HG03135 (cell line): ENCODE results near the gene PLEKHA8.
"Not testable (repeated sequence)": the region's sequence is repeated elsewhere in the genome, so short reads cannot be mapped to it uniquely, and the experiment has no call there.

Experiments used
- ATAC-seq: cut with Tn5 transposase; IDR thresholded peaks from one replicate; pipeline ENCODE4 v1.9.1; 2021; ENCODE audit warnings: mild to moderate bottlenecking, moderate library complexity; ENCODE audit not compliant: unreplicated experiment

Gene PLEKHA8

DNA sequence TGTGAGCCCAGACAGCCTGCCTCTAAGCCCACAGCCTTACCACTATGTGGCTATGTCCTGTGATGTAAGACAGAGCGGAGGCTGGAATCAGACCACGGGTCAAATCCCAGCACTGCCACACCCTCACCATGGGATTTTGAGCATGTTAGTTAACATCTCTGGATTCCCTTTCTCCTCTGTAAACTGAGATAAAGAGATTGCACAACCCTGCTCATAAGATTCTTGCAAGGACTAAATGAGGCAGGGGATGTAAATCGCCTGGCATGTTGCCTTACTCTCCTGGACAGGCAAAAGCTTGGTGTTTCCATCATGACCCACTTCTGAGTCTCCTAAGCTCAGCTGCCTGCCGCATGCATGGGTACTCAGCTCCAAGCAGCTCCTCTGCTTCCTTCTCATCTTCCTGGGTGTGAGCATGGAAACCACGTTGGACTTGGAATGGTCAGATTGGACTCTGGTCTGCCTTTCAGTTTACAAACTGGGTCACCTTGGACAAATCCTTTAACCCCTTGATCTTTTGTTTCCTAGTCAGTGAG, 65.3 kb downstream of the PLEKHA8 start:
- no peak for ATAC-seq

DNA sequence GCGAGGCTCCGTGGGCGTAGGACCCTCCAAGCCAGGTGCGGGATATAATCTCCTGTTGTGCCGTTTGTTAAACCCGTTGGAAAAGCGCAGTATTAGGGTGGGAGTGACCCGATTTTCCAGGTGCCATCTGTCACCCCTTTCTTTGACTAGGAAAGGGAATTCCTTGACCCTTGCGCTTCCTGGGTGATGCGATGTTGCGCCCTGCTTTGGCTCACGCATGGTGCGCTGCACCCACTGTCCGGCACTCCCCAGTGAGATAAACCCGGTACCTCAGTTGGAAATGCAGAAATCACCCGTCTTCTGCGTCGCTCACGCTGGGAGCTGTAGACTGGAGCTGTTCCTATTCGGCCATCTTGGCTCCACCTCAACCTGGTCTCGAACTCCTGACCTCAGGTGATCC, 70.4 kb downstream of the PLEKHA8 start:
- not testable (repeated sequence) for ATAC-seq

DNA sequence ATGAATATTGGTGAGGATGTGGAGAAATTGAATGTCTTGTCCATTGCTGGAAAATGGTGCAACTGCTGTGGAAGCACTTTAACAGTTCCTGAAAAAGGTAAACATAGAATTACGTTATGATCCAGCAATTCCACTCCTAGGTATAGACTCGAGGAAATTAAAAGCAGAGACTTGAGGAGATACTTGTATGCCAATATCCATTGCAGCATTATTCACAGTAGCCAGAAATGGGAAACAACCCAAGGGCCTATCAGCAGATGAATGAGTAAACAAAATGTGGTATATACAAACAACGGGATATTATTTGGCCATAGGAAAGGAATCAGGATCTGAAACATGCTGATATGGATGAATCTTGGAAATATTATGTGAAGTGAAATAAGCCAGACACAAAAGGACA, 74.1 kb downstream of the PLEKHA8 start:
- ATAC-seq = no peak

DNA sequence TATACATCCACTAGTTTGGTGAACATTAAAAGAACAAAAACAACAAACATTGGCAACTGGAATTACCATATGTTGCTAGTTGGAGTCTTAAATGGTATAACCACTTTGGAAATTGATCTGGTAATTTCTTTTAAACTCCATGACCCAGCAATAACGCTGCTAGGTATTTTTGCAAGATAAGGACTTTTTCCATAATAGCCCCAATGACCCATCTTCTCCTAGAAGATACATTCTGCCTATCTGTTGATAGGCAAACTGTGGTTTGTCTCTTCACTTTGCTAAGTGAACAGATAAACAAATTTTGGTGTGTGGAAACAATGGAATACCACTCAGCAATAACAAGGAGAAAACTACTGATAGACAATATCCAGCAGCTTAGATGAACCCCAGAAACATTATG, 75.9 kb downstream of the PLEKHA8 start:
- ATAC-seq = no peak

DNA sequence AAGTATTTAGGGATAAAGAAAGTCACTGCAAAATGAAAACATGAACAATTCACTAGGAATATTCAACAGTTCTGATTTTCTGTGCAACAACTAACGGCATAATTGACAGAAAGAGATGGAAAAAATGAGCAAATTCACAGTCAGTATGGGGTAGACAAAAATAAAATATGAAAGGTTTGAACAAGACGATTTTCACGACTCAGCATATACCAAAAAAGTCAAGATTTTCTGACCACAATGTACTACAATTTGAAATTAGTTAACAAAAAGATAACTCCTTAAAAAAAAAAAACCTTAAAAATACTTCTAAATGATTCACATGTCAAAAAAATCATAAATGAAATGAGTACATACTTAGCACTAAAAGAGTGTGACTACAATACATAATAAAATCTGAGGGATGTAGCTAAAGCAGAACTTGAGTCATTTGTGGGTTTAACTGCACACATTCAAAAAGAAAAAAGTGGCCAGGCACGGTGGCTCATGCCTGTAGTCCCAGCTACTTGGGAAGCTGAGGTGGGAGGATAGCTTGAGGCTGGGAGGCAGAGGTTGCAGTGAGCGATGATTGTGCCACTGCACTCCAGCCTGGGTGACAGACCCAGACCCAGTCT, 84.0 kb downstream of the PLEKHA8 start:
- ATAC-seq = no peak

DNA sequence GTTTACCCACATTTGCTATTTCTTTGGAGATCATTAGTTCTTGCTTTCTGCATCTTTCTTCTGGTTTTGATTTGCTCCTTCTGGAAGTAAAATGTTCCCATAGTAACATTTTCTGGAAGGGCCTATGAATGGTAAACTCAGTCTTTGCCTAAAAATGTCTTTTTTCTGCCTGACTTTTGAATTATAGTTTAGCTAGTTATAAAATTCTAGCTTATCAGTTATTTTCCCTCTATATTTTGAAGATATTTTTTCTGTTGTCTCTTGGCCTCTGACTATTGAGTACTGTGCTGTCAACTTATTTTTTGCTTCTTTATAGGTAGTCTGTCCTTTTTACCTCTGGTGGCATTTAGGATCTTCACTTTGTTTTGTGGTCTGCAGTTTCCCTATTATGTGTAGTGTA, 84.9 kb downstream of the PLEKHA8 start:
- ATAC-seq = no peak

DNA sequence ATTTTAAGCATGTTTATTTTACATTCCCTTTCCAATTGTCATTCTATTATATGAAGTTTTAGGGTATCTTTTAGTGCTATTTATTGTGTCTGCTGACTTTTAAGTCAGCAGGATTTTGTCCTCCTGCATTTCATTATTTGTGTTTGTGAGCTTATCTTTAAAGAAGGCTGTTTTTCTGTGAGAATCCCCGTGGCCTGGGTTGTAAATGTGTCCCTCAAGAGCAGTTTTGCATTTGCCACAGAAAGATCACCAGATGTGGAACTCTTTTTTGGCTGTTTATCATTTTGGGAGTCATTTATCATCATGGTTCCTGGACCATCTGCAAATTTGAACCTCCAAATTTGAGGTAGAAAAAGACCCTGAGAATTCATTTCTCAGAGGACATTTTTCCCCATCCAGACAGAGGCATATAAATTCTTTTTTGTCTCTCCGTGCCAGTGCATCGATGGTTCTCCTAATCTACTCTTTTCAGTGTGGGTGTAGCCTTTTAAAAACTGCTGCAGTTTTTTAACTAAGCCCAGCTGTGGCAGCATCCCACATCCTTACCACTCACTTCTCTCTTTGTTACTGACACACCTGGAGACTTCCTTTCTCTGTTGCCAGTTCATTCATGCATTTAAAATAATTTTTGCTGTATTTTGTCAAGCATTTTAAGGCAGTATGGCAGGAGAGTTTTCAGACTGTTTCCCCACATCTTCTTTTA, 86.5 kb downstream of the PLEKHA8 start:
- no peak for ATAC-seq

DNA sequence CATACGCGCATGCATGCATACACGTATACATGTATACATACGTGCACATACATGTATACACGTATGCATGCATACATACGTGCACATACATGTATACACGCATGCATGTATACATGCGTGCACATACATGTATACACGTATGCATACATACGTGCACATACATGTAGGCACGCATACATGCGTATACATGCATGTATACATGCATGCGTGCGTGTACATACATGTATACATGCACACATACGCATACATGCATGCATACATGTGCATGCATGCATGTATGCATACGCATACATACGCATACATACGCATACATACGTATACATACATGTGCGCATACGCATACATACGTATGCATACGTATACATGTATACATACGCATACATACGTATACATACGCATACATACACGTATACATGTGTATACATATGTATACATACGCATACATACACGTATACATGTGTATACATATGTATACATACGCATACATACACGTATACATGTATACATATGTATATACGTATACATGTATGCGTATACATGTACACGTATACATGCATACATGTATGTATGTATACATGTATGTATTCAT, 87.6 kb downstream of the PLEKHA8 start:
- no peak for ATAC-seq

DNA sequence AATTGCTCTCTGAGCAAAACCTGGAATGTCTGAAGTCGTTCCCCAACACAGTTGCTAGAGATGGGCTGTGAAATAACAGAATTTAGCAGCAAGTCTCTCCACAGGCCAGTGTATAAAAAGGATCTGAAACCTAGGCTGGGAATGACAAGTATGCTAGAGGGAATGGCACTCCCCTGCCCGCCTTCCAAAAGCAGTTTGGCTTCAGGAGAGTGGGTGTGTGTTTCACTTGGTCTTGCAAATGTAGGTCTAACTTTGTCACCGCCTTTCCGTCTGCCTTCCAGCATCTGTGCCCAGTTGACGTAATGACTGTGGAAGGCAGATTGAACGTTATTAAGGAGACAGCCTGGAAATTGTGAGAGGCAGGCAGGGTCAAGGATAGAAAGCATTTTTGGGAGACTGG, 88.6 kb downstream of the PLEKHA8 start:
- no peak for ATAC-seq

DNA sequence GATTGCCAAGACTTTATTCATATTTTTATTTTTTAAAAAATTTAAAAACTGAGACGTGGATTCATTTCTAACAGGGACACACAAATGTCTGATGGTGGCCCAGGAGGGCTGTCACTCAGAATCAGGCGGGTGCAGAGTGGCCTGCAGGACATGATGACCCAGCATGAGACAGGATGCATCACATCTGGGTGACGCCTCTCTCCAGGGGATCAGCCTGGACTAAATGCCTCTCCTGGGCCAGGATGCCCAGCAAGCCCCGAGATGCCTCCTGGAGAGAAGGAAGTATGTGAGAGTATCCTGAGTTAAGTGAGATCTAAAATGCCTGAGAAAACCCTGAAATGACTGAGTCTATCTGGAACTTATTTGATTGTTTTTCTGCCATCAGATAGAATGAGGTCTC, 89.7 kb downstream of the PLEKHA8 start:
- ATAC-seq = no peak

DNA sequence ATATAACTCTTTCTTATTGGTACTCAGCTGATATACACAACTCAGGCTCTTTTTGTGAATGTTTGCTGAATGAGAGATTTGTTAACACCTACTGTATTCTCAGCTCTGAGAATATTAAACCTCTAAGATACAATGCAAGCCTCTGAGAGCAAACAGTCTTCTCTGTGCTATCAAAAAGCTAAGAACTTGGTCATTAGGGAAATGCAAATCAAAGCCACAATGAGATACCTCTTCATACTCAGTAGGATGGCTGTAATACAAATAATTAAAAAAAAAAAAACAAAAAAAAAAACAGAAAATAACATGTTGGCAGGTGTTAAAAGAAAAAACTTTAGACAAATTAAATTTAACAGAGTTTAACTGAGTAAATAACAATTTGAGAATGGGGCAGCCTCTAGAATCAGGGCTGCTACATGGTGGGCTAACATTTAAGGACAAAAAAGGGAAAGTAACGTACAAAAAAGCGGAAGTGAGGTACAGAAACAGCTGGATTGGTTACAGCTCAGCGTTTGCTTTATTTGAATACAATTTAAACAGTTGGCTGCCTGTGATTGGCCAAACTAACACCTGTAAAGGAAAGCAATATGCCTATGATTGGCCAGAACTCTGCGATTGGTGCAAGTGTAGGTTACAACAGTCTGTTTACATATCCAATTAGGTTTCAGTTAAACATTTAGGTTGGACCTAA, 91.8 kb downstream of the PLEKHA8 start:
- ATAC-seq = no peak

DNA sequence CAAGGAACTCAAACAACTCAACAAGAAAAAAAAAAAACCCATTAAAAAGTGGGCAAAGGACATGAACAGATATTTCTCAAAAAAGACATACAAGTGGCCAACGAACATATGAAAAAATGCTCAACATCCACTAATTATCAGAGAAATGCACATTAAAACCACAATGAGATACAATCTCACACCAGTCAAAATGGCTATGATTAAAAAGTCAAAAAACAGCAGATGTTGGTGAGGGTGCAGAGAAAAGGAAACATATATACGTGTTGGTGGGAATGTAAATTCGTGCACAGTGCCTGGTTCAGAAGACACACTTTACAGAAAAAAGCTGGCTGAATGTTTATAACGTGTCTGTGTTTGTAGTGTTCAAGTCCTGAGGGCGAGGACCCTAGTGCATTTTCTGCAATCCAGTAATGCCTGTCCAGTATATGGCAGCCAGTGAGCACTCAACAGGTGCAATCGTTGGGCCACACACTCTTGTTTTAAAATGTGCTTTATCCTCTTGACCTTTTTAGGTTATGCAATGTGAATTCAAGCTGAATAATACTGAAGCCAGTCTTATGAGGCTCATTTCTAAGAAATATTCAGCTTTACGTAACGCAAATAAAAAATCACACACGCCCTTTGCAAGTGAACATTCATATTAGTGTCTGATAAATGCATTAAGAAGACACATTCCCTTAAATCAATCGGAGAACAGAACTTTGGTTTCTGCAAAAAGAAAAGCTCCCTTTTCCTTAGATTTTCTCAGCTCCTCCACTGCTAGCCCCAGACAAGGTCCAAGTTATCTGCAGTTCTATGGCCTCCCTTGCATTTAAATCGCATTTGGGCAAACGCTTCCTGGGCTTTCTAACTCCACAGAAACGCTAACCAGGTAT, 105.8 kb downstream of the PLEKHA8 start:
- no peak for ATAC-seq

DNA sequence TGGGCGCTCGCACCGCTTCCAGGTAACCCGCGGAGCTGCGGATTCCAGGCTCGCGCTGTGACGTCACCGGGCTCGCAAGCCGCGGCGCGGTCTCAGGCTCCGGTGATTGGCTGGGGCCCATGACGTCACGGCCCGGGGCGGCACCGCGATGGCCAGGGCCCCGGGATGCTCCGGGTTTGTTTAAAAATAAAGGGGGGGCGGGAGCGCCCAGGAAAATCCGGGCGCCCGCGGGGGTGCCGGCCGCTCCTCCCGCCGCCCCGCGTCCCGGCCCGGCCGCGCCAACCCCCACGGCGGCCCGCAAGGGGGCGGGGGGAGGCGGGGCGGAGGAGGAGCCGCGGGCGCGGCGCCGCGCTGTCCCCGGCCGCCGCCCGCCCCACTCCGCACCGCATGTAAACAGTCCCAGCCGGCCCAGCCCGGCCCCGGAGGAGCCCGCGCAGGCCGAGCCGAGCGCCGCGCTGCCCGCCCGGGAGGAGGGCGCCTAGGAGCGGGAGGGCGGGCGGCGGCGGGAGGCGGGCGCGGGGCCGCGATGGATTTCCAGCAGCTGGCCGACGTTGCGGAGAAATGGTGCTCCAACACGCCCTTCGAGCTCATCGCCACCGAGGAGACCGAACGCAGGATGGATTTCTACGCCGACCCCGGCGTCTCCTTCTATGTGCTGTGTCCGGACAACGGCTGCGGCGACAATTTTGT, 106.5 kb downstream of the PLEKHA8 start, which contains the start of gene MTURN:
Gene MTURN, plus strand, starts transcription at position 376 of the 690 bp plus-strand sequence. Its CDS starts 151 bp downstream, at position 527.
- peak; percentile 77 for ATAC-seq

DNA sequence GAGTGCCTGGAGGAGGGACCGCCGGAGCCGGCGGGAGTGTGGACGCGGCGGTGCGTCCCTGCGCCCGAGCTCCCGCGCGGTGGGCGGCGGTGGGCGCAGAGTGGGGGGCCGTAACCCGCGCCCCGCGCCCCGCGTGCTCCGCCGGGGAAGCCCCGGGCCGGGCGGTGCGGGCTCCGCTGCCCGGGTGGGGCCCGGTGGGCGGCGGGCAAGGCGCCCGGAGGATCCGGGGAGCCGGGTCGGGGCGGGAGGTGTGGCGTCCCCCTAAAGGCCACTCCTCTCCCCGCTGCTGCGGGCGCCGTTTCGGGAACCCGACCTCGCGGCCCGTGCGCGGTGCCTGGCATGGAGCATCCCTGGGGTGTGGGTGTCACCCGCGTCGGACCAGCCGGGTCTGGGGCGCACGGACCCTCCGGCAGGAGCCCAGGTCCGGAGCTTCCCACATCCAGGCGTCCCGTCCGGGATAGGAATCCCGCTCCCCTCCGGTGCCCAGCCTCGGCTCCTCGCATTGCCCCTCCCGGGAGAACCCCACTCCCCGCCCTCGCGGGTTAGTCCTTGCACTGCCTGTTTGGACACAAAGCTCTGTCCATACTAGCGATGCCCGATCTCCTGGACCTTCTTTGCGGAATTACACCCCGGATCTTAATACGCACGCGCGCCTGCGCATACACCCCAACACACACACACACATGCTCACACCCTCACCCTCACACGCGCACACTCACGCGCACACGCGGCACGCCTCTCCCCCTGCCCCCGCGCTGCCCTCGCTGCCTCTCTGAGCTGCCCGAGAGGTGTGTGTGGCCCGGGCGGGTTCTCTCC, 107.3 kb downstream of the PLEKHA8 start:
- ATAC-seq = peak; percentile 32

DNA sequence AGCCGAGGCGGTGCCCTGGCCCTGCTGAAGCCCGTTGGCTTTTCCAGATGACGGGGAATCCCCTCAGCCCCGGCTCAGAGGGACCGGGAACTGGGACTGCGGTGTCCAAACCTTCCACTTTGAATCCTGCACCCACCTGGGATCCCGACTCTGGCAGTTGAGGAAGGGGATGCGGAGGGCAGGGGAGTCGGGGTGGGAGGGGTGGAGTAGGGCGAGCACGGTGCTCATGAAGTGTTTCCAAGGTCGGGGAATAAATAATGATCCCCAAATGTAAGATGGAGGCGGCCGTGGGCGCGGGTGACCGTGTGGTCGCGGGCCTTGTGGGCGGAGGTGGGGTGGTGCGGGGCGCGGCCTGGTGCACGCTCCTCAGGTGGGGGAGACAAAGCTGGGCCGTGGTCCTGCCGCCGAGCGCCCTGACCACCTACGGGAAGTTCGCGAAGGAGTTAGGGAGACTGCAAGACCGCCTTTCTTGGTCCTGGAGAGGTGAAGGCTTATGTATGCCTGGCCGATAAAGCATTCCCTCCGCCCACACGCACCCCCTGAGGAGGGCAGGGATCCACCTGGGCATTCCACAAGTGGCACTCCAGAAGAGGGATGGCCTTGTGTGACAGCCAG, 108.0 kb downstream of the PLEKHA8 start:
- no peak for ATAC-seq

DNA sequence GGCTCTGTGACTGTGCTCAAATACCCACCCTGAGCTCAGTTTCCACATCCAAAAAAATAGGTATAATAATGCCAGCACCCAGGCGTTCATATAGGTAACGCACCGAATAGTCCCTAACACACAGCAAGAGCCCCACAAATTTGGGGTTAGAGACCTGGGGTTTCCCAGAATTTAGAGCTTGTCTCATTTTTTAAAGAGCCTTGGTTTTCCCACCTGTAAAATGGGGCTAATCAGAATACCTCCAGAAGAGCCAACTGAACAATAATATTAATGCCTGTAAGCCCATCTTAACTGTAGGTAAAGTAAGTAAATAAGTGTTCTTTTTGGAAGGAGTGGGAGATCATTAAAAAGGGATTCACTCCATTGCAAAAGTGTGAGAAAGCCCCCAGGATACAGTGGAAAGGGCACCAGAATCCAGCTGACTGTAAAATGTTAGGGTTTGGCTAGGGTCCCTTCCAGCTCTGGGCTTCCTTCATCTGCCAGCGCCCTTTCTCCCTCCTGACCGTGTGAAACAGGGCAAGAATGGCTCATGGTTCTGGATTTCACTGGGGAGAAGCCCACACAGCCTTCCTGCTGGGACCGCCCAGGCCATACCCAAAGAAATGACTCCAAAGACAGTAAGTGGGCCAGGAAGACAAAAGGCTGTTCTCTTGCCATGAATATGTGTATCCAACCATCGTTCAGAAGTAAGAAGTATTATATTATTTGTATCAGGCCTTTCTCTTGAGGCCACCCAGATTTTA, 108.7 kb downstream of the PLEKHA8 start:
- no peak for ATAC-seq

DNA sequence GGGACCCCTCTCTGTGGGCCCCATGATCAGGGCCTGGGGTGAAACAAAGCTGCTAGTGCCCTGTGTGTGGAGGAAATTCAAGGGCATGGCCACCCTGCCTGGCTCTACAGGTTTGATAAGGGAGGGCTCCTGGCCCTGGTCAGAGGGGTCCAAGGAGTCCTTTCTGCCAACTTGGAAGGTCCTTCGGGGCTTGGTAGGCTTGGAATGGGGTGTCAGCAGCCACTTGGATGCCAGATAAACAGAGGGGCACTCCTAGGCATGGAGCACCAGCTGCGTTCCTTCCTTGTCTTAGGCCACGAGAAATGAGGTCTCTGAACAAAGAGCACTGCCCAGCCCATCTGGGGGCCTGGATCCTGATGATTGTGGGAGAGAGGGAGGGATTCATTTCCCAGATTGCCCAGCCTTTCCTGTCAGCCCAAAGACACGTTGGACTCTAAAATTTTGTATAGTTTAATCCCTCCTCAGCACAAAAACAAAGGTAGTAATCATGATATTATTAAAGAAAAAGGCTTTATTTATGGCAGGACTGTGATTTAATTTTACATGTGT, 111.7 kb downstream of the PLEKHA8 start:
- ATAC-seq = no peak

DNA sequence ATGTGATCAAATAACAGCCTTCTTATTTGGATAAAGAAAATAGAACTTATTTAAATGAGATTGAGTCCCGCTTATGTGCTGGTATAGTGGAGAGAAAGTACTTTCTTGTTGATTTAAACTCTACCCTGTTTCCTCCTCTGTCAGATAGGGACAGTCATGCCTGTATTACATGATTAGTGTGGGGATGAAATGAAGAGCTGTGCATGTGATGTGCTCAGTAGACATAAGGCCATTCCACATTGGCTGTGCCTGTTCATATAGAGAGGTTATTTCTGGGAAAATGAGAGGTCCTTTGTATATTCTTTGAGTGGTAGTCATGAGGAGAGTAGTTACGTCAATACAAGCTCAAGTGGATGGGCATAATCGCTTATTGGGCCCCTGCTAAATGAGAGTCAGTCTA, 112.2 kb downstream of the PLEKHA8 start:
- no peak for ATAC-seq
